RWPE2 (cell line): ENCODE results near the gene C1QTNF1.

ENCODE experiments used
- ATAC-seq: fragments of 200-7000 bp; cut with Tn5 transposase; 3 replicates; pipeline ENCODE4 v1.9.1; 2021; ENCODE audit warnings: low read depth
- DNase-seq: peaks from one replicate; pipeline ENCODE4 v3.0.0-alpha.2; 2020; ENCODE audit warnings: low spot score
- H3K27ac ChIP-seq: fragments of 450-650 bp; 2 replicates; pipeline ENCODE4 v1.5.1; 2017; ENCODE audit warnings: mild to moderate bottlenecking; ENCODE audit not compliant: poor library complexity, severe bottlenecking
- H3K27me3 ChIP-seq: fragments of 250-450 bp; sonication (Bioruptor Pico); 2 replicates; pipeline ENCODE4 v1.5.1; 2021; ENCODE audit warnings: mild to moderate bottlenecking, moderate library complexity; ENCODE audit not compliant: insufficient read depth, poor library complexity, severe bottlenecking
- H3K36me3 ChIP-seq: fragments of 250-450 bp; sonication (Bioruptor Pico); 2 replicates; pipeline ENCODE4 v1.5.1; 2020; ENCODE audit warnings: low read depth, mild to moderate bottlenecking, moderate library complexity
- H3K4me1 ChIP-seq: fragments of 250-450 bp; sonication (Bioruptor Pico); 2 replicates; pipeline ENCODE4 v1.5.1; 2021; ENCODE audit warnings: mild to moderate bottlenecking, moderate library complexity; ENCODE audit not compliant: insufficient read depth, poor library complexity, severe bottlenecking
- H3K4me3 ChIP-seq: fragments of 250-450 bp; sonication (Bioruptor Pico); 2 replicates; pipeline ENCODE4 v1.5.1; 2021; ENCODE audit warnings: mild to moderate bottlenecking, moderate library complexity; ENCODE audit not compliant: severe bottlenecking
- H3K9me3 ChIP-seq: fragments of 250-450 bp; sonication (Bioruptor Pico); 2 replicates; pipeline ENCODE4 v1.5.1; 2021; ENCODE audit warnings: mild to moderate bottlenecking, moderate library complexity; ENCODE audit not compliant: severe bottlenecking
- TF ChIP-seq, protein P1 (sequence below): fragments of 450-650 bp; IDR thresholded peaks from one replicate; pipeline ENCODE4 v1.5.1; 2017; ENCODE audit warnings: mild to moderate bottlenecking, moderate library complexity; ENCODE audit not compliant: poor library complexity, severe bottlenecking

C1QTNF1 gene

GRCh38 chr17:79066963-79067362, 43.0 kb downstream of the C1QTNF1 start:
- H3K9me3 ChIP-seq: no peaks in the 10 kb centered on the region
- H3K4me1 ChIP-seq: no peaks in the 10 kb centered on the region
- H3K4me3 ChIP-seq: no peak overlapping the region
- no peaks in the 10 kb centered on the region for H3K36me3 ChIP-seq
- TF ChIP-seq, protein P1, sequence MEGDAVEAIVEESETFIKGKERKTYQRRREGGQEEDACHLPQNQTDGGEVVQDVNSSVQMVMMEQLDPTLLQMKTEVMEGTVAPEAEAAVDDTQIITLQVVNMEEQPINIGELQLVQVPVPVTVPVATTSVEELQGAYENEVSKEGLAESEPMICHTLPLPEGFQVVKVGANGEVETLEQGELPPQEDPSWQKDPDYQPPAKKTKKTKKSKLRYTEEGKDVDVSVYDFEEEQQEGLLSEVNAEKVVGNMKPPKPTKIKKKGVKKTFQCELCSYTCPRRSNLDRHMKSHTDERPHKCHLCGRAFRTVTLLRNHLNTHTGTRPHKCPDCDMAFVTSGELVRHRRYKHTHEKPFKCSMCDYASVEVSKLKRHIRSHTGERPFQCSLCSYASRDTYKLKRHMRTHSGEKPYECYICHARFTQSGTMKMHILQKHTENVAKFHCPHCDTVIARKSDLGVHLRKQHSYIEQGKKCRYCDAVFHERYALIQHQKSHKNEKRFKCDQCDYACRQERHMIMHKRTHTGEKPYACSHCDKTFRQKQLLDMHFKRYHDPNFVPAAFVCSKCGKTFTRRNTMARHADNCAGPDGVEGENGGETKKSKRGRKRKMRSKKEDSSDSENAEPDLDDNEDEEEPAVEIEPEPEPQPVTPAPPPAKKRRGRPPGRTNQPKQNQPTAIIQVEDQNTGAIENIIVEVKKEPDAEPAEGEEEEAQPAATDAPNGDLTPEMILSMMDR: no peak
- no peak for ATAC-seq
- no peak overlapping the region for H3K27ac ChIP-seq
- no peak for DNase-seq
- no peaks in the 10 kb centered on the region for H3K27me3 ChIP-seq

GRCh38 chr17:79070266-79070880, 46.4 kb downstream of the C1QTNF1 start:
- TF ChIP-seq, protein P1: no peak
- ATAC-seq: no peak

GRCh38 chr17:79071161-79071740, 47.3 kb downstream of the C1QTNF1 start:
- no peaks in the 10 kb centered on the region for H3K27me3 ChIP-seq
- TF ChIP-seq, protein P1: no peak
- no peaks in the 10 kb centered on the region for H3K36me3 ChIP-seq
- peaks cover 8% of the 10 kb centered on the region for H3K4me1 ChIP-seq
- no peak overlapping the region for H3K27ac ChIP-seq
- no peak overlapping the region for H3K4me3 ChIP-seq
- DNase-seq (no peak), ATAC-seq (no peak)
- H3K9me3 ChIP-seq: no peaks in the 10 kb centered on the region

More at GRCh38 chr17:79070266-79070880, 46.4 kb downstream of the C1QTNF1 start:
- DNase-seq: no peak
- H3K4me1 ChIP-seq: peaks cover 4% of the 10 kb centered on the region
- no peak overlapping the region for H3K27ac ChIP-seq
- no peaks in the 10 kb centered on the region for H3K9me3 ChIP-seq
- no peaks in the 10 kb centered on the region for H3K36me3 ChIP-seq
- no peak overlapping the region for H3K4me3 ChIP-seq
- H3K27me3 ChIP-seq: no peaks in the 10 kb centered on the region

GRCh38 chr17:79072544-79072943, 48.6 kb downstream of the C1QTNF1 start:
- no peak for ATAC-seq
- no peak for DNase-seq
- no peaks in the 10 kb centered on the region for H3K27me3 ChIP-seq

More at GRCh38 chr17:79072544-79072943, 48.6 kb downstream of the C1QTNF1 start:
- Histone ChIP-seq H3K27ac (no peak overlapping the region), H3K9me3 (no peaks in the 10 kb centered on the region), H3K4me3 (no peak overlapping the region), H3K36me3 (peaks cover 3% of the 10 kb centered on the region), H3K4me1 (peaks cover 8% of the 10 kb centered on the region)
- TF ChIP-seq, protein P1: no peak
